Skeletal muscle satellite cell (primary cell): ENCODE data around the gene PARD6G.
A peak's percentile ranks its signal among the peaks of the same experiment; 100 is the strongest.
"Not testable (repeated sequence)": the region's sequence is repeated elsewhere in the genome, so short reads cannot be mapped to it uniquely, and the experiment has no call there.

Experiments
- H3K27me3 ChIP-seq: 2 replicates; pipeline ENCODE4 v1.7.0; 2013; ENCODE audit warnings: low read length; ENCODE audit not compliant: control insufficient read depth, insufficient read depth
- H3K36me3 ChIP-seq: 2 replicates; pipeline ENCODE4 v1.7.0; 2013; ENCODE audit warnings: mild to moderate bottlenecking, control low read depth, low read length; ENCODE audit not compliant: insufficient read depth
- H3K4me1 ChIP-seq: 2 replicates; pipeline ENCODE4 v1.7.0; 2013; ENCODE audit warnings: low read length; ENCODE audit not compliant: control insufficient read depth, insufficient read depth
- H3K4me2 ChIP-seq: 2 replicates; pipeline ENCODE4 v1.7.0; 2013; ENCODE audit warnings: mild to moderate bottlenecking, low read length
- H3K4me3 ChIP-seq: 2 replicates; pipeline ENCODE4 v1.7.0; 2013; ENCODE audit warnings: low read length
- H3K9ac ChIP-seq: 2 replicates; pipeline ENCODE4 v1.7.0; 2013; ENCODE audit warnings: mild to moderate bottlenecking, low read depth, low read length, moderate library complexity
- H3K9me3 ChIP-seq: replicated peaks from 2 replicates; pipeline ENCODE4 v1.7.0; 2013; ENCODE audit warnings: mild to moderate bottlenecking, control low read depth, low read length

Gene PARD6G

GRCh38 chr18:80249217-80250093 is 2.1 kb upstream of the PARD6G start:
- Histone ChIP-seq H3K27me3 (no peaks in the 10 kb centered on the region), H3K4me1 (peaks cover 6% of the 10 kb centered on the region)

GRCh38 chr18:80246445-80247392 is 595 bp downstream of the PARD6G start:
- no peaks in the 10 kb centered on the region for H3K36me3 ChIP-seq
- H3K4me3 ChIP-seq = peak overlapping the region; percentile 78
- H3K9ac ChIP-seq = peak overlapping the region; percentile 73
- H3K9me3 ChIP-seq = no peaks in the 10 kb centered on the region
- H3K4me1 ChIP-seq = peaks cover 2% of the 10 kb centered on the region
- H3K27me3 ChIP-seq = no peaks in the 10 kb centered on the region
- peak overlapping the region; percentile 96 for H3K4me2 ChIP-seq

More at GRCh38 chr18:80249217-80250093, 2.1 kb upstream of the PARD6G start:
- no peak overlapping the region for H3K4me2 ChIP-seq
- no peaks in the 10 kb centered on the region for H3K36me3 ChIP-seq
- H3K4me3 ChIP-seq = no peak overlapping the region
- H3K9ac ChIP-seq = no peak overlapping the region
- no peaks in the 10 kb centered on the region for H3K9me3 ChIP-seq

- Histone ChIP-seq H3K4me3 (peak overlapping the region; percentile 54), H3K9me3 (no peaks in the 10 kb centered on the region), H3K4me2 (peak overlapping the region; percentile 70), H3K36me3 (no peaks in the 10 kb centered on the region), H3K4me1 (no peaks in the 10 kb centered on the region), H3K9ac (no peak overlapping the region), H3K27me3 (no peaks in the 10 kb centered on the region)
Measured at GRCh38 chr18:80245781-80246444, 1.4 kb downstream of the PARD6G start.

- Histone ChIP-seq H3K4me3 (no peak overlapping the region), H3K4me2 (no peak overlapping the region), H3K36me3 (no peaks in the 10 kb centered on the region), H3K9ac (no peak overlapping the region), H3K4me1 (no peaks in the 10 kb centered on the region), H3K9me3 (no peaks in the 10 kb centered on the region), H3K27me3 (no peaks in the 10 kb centered on the region)
Measured at GRCh38 chr18:80244956-80245730, 2.2 kb downstream of the PARD6G start.

GRCh38 chr18:80244167-80244566 is 3.1 kb downstream of the PARD6G start:
- H3K9me3 ChIP-seq = no peaks in the 10 kb centered on the region
- no peaks in the 10 kb centered on the region for H3K27me3 ChIP-seq
- H3K4me1 ChIP-seq = no peaks in the 10 kb centered on the region
- no peak overlapping the region for H3K4me2 ChIP-seq
- H3K36me3 ChIP-seq = no peaks in the 10 kb centered on the region
- H3K4me3 ChIP-seq = no peak overlapping the region
- H3K9ac ChIP-seq = no peak overlapping the region

- Histone ChIP-seq H3K4me1 (no peaks in the 10 kb centered on the region), H3K9me3 (no peaks in the 10 kb centered on the region), H3K4me3 (no peak overlapping the region), H3K27me3 (no peaks in the 10 kb centered on the region), H3K36me3 (no peaks in the 10 kb centered on the region), H3K9ac (no peak overlapping the region), H3K4me2 (no peak overlapping the region)
Measured at GRCh38 chr18:80243204-80243603, 4.1 kb downstream of the PARD6G start.

- Histone ChIP-seq H3K27me3 (no peaks in the 10 kb centered on the region), H3K9ac (no peak overlapping the region), H3K4me1 (no peaks in the 10 kb centered on the region), H3K9me3 (no peaks in the 10 kb centered on the region), H3K4me3 (no peak overlapping the region), H3K4me2 (no peak overlapping the region), H3K36me3 (no peaks in the 10 kb centered on the region)
Measured at GRCh38 chr18:80241919-80242777, 5.2 kb downstream of the PARD6G start.

- Histone ChIP-seq H3K27me3 (no peaks in the 10 kb centered on the region), H3K9ac (no peak overlapping the region), H3K4me1 (no peaks in the 10 kb centered on the region), H3K4me2 (no peak overlapping the region), H3K9me3 (no peaks in the 10 kb centered on the region), H3K4me3 (no peak overlapping the region), H3K36me3 (no peaks in the 10 kb centered on the region)
Measured at GRCh38 chr18:80239830-80240229, 7.5 kb downstream of the PARD6G start.

GRCh38 chr18:80238651-80239260 is 8.6 kb downstream of the PARD6G start:
- Histone ChIP-seq H3K9ac (no peak overlapping the region), H3K27me3 (no peaks in the 10 kb centered on the region), H3K4me3 (no peak overlapping the region), H3K4me2 (no peak overlapping the region), H3K9me3 (no peaks in the 10 kb centered on the region), H3K4me1 (no peaks in the 10 kb centered on the region), H3K36me3 (no peaks in the 10 kb centered on the region)

- H3K9me3 ChIP-seq, H3K36me3 ChIP-seq, H3K9ac ChIP-seq, H3K4me3 ChIP-seq, H3K27me3 ChIP-seq, H3K4me1 ChIP-seq, H3K4me2 ChIP-seq: not testable (repeated sequence)
Measured at GRCh38 chr18:80237519-80237918, 9.8 kb downstream of the PARD6G start.
